Measurements from ENCODE around the gene MSI2. TPM values are rescaled to one million over a fixed set of nuclear protein-coding genes. Genes with fewer than 3 reads are reported as not detected.

Gene MSI2
- total and polyA plus RNA-seq, 12 donors = 32.6 to 411 (median 148) TPM

DNA sequence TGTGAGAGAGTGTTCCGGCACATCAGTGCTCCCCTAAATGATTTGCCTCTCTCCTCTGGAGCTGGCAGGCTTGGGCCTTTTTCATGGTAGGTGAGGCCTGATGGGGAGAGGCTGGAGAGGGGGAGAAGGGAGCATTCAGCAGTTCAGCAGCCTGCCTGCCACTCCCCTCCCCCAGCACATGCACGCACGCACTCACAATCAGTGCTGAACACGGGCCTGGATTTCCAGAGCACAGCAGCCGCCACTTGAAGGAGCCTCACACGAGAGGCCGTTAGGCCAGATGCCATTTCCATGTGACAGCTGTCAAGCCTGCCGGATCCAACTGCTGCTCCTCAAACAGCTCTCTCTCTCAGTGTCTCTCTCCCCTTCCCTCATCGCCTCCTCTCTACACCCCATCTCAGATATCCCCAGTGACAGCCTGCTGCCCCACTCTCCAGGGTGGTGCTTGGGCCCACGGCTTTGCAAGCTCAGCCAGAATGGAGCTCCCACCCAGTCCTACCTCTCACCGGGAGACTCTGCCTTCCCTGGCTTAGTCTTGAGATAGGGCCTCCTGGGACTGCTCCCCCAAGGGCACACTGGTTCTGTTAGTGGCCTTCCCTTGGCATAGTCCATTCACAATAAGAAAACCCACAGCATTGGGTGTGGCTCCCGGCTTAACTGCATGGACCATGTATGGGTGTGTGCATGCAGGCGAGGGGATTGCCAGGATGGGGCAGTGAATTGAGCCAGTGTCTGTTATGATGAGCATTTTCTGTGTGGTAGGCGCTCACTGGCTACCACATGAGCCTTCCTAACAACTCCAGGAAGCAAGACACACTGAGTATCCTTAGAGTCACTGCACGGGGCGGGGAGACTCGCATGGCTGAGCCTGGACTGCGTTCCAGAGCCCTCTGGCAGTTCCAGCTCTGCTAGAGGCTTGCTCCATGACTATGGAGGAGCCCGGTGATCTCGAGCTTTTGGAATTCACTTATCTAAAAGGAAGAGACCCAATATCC is 262.6 kb downstream of the MSI2 start:
- DNase-seq = peak in 1 of 7 donors; percentile 78
- H3K36me3 ChIP-seq (replicated peaks in 1 of 2) = no peaks in the 10 kb centered on the region
- no peak for TF ChIP-seq POLR2A (IDR thresholded peaks at IDR 0.05)
- TF ChIP-seq, protein P1, sequence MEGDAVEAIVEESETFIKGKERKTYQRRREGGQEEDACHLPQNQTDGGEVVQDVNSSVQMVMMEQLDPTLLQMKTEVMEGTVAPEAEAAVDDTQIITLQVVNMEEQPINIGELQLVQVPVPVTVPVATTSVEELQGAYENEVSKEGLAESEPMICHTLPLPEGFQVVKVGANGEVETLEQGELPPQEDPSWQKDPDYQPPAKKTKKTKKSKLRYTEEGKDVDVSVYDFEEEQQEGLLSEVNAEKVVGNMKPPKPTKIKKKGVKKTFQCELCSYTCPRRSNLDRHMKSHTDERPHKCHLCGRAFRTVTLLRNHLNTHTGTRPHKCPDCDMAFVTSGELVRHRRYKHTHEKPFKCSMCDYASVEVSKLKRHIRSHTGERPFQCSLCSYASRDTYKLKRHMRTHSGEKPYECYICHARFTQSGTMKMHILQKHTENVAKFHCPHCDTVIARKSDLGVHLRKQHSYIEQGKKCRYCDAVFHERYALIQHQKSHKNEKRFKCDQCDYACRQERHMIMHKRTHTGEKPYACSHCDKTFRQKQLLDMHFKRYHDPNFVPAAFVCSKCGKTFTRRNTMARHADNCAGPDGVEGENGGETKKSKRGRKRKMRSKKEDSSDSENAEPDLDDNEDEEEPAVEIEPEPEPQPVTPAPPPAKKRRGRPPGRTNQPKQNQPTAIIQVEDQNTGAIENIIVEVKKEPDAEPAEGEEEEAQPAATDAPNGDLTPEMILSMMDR (IDR thresholded peaks at IDR 0.05) = no peak
- no peaks in the 10 kb centered on the region for H3K9me3 ChIP-seq (replicated peaks in 1 of 3)
- H3K4me3 ChIP-seq = no peak overlapping the region
- H3K4me1 ChIP-seq (replicated peaks in 1 of 2) = peaks cover 7 to 16% of the 10 kb centered on the region in 2 donors
- H3K27me3 ChIP-seq = no peaks in the 10 kb centered on the region
- 80 to 95% (median 86%) methylated on average over 18 to 20 of the region's 20 CpGs for WGBS, 4 donors
- intact Hi-C loops (cut with DNase I) = no loop called here
- H3K27ac ChIP-seq = peak overlapping the region in 3 of 5 donors; percentile 4 to 42 (median 13)

DNA sequence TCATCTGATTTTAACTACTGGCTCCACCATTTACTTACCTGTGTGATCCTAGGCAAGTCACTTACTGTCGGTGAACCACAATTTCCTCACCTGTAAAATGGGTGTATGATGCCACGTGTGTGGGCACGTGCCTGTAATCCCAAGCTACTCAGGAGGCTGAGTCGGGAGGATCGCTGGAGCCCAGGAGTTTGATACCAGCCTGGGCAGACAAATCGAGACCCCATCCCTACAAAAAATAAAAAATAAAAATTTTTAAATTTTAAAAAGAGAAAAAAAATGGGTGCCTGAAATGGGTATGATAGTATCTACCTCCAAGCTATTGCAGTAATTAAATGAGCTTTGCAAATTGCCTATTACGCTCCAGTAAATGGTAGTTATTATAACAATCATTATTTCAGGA is 263.5 kb downstream of the MSI2 start:
- TF ChIP-seq POLR2A (IDR thresholded peaks at IDR 0.05) = no peak
- TF ChIP-seq, protein P1 (IDR thresholded peaks at IDR 0.05) = no peak
- H3K9me3 ChIP-seq (replicated peaks in 1 of 3) = no peaks in the 10 kb centered on the region
- no peak overlapping the region for H3K4me3 ChIP-seq
- peaks cover 10 to 25% of the 10 kb centered on the region in 2 donors for H3K4me1 ChIP-seq (replicated peaks in 1 of 2)
- no peaks in the 10 kb centered on the region for H3K36me3 ChIP-seq (replicated peaks in 1 of 2)
- 94 to 98% (median 95%) methylated on average over 7 of the region's 7 CpGs for WGBS, 4 donors
- intact Hi-C loops (cut with DNase I) = no loop called here
- H3K27ac ChIP-seq = no peak overlapping the region
- no peaks in the 10 kb centered on the region for H3K27me3 ChIP-seq
- no peak for DNase-seq

DNA sequence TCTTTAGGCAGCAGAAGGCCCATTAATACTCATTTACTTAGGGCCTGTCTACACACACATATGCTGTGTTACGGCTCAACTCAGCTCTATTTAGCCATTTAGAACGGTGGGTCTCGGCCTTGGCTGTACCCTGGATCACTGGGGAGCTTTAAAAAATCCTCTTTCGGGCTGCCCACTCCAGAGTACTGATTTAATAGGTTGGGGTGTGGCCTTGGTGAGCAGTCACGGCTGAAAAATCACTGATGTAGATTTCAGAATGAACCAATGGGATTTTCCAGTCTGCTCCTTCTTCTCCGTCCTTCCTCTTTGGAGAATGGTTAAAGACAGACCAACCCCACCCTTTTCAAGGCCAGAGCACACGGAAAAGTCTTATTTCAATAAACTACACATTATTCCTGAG is 265.3 kb downstream of the MSI2 start:
- intact Hi-C loops (cut with DNase I) = no loop called here
- TF ChIP-seq, protein P1 (IDR thresholded peaks at IDR 0.05) = no peak
- no peak for TF ChIP-seq POLR2A (IDR thresholded peaks at IDR 0.05)
- Histone ChIP-seq H3K9me3 (replicated peaks in 1 of 3) (no peaks in the 10 kb centered on the region), H3K4me1 (replicated peaks in 1 of 2) (peaks cover 10 to 26% of the 10 kb centered on the region in 2 donors), H3K4me3 (no peak overlapping the region), H3K36me3 (replicated peaks in 1 of 2) (no peaks in the 10 kb centered on the region), H3K27me3 (no peaks in the 10 kb centered on the region), H3K27ac (peak overlapping the region in 4 of 5 donors; percentile 21 to 67 (median 45))
- 62 to 74% (median 64%) methylated on average over 7 of the region's 7 CpGs for WGBS, 4 donors
- DNase-seq = no peak

DNA sequence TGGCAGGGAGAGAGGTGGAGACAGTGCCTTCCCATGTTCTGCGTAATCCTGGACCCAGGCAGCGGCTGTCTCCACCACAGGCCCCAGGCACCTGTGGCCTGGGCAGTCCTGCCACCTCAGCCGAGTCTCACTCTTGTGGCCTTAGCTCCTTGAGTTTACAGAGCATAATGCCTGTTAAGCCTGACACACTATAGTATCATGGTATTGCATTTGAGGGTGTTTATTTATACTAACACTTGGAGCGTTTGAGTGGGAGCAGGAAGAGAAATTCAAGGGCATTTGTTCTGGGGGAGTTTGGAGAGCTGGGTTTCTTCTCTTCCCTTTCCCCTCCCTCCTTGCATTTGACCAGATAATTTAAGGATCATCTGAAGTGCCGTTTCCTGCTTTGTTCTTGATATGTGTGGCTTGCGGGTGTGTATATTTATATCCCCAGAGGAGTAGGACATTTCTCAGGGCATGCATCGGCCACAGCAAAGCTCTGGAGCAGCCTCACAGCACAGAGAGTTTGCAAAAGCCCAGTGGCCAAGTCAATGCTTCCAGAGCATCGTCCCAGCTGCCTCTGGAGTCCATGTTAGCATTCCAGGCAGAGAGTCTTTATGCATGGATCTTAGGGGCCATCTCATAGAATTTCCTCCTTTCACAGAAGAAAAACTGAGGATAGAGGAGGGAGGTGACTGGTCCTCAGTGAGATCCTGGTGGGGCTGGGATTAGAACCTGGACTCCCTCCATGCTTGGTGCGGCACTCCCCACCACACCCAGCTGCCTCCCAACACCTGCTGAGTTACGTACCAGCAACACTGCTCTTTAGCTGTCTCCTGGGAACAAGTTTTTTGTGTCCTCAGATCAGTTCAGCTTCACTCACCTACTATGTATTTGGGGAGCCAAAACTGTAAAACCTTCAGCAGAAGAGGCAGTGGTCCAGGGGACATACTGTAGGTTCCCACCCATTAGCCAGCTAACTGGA is 266.0 kb downstream of the MSI2 start:
- peaks cover 10 to 26% of the 10 kb centered on the region in 2 donors for H3K4me1 ChIP-seq (replicated peaks in 1 of 2)
- TF ChIP-seq POLR2A (IDR thresholded peaks at IDR 0.05) = no peak
- TF ChIP-seq, protein P1 (IDR thresholded peaks at IDR 0.05) = no peak
- no peak for DNase-seq
- H3K27ac ChIP-seq = peak overlapping the region in 4 of 5 donors; percentile 21 to 67 (median 45)
- no peaks in the 10 kb centered on the region for H3K36me3 ChIP-seq (replicated peaks in 1 of 2)
- no peaks in the 10 kb centered on the region for H3K9me3 ChIP-seq (replicated peaks in 1 of 3)
- WGBS, 4 donors = 76 to 81% (median 79%) methylated on average over 10 of the region's 10 CpGs
- intact Hi-C loops (cut with DNase I) = no loop called here
- no peaks in the 10 kb centered on the region for H3K27me3 ChIP-seq
- no peak overlapping the region for H3K4me3 ChIP-seq

Measured in adrenal gland (tissue), 12 donors.